ENCODE results near the gene SNRPD3. TPM values are rescaled to one million over a fixed set of nuclear protein-coding genes. Genes with fewer than 3 reads are reported as not detected.
A peak's percentile ranks its signal among the peaks of the same experiment; 100 is the strongest.

The SNRPD3 gene
- total RNA-seq, 1 donor from 2014 or later = 147 TPM

GRCh38 chr22:24578355-24579257 lies 22.8 kb downstream of the SNRPD3 start:
- FAIRE-seq = peak; percentile 92
- TF ChIP-seq, protein P1, sequence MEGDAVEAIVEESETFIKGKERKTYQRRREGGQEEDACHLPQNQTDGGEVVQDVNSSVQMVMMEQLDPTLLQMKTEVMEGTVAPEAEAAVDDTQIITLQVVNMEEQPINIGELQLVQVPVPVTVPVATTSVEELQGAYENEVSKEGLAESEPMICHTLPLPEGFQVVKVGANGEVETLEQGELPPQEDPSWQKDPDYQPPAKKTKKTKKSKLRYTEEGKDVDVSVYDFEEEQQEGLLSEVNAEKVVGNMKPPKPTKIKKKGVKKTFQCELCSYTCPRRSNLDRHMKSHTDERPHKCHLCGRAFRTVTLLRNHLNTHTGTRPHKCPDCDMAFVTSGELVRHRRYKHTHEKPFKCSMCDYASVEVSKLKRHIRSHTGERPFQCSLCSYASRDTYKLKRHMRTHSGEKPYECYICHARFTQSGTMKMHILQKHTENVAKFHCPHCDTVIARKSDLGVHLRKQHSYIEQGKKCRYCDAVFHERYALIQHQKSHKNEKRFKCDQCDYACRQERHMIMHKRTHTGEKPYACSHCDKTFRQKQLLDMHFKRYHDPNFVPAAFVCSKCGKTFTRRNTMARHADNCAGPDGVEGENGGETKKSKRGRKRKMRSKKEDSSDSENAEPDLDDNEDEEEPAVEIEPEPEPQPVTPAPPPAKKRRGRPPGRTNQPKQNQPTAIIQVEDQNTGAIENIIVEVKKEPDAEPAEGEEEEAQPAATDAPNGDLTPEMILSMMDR (IDR thresholded peaks at IDR 0.05; ENCODE audit: insufficient read depth, low read length, severe bottlenecking) = no peak
- Histone ChIP-seq H3K36me3 (ENCODE audit: control insufficient read depth, insufficient read depth, low read length) (no peaks in the 10 kb centered on the region), H3K4me3 (ENCODE audit: low read depth, low read length) (no peak overlapping the region), H3K27me3 (ENCODE audit: control insufficient read depth, insufficient read depth, low read length) (no peaks in the 10 kb centered on the region)
- peak; percentile 99 for DNase-seq (ENCODE audit: low read depth)

- FAIRE-seq = no peak
- TF ChIP-seq, protein P1 (IDR thresholded peaks at IDR 0.05; ENCODE audit: insufficient read depth, low read length, severe bottlenecking) = no peak
- no peak overlapping the region for H3K4me3 ChIP-seq (ENCODE audit: low read depth, low read length)
Measured at GRCh38 chr22:24579258-24579601, 23.4 kb downstream of the SNRPD3 start.

GRCh38 chr22:24580276-24580675 lies 24.5 kb downstream of the SNRPD3 start:
- H3K4me3 ChIP-seq (ENCODE audit: low read depth, low read length) = no peak overlapping the region
- DNase-seq (ENCODE audit: low read depth) (peak; percentile 97), FAIRE-seq (peak; percentile 50)
- TF ChIP-seq, protein P1 (IDR thresholded peaks at IDR 0.05; ENCODE audit: insufficient read depth, low read length, severe bottlenecking) = no peak
- H3K27me3 ChIP-seq (ENCODE audit: control insufficient read depth, insufficient read depth, low read length) = no peaks in the 10 kb centered on the region
- no peaks in the 10 kb centered on the region for H3K36me3 ChIP-seq (ENCODE audit: control insufficient read depth, insufficient read depth, low read length)

More at GRCh38 chr22:24579258-24579601, 23.4 kb downstream of the SNRPD3 start:
- DNase-seq (ENCODE audit: low read depth) = no peak
- Histone ChIP-seq H3K27me3 (ENCODE audit: control insufficient read depth, insufficient read depth, low read length) (no peaks in the 10 kb centered on the region), H3K36me3 (ENCODE audit: control insufficient read depth, insufficient read depth, low read length) (no peaks in the 10 kb centered on the region)

- DNase-seq (ENCODE audit: low read depth) (no peak), FAIRE-seq (no peak)
- no peaks in the 10 kb centered on the region for H3K27me3 ChIP-seq (ENCODE audit: control insufficient read depth, insufficient read depth, low read length)
- no peak overlapping the region for H3K4me3 ChIP-seq (ENCODE audit: low read depth, low read length)
- TF ChIP-seq, protein P1 (IDR thresholded peaks at IDR 0.05; ENCODE audit: insufficient read depth, low read length, severe bottlenecking) = no peak
- H3K36me3 ChIP-seq (ENCODE audit: control insufficient read depth, insufficient read depth, low read length) = no peaks in the 10 kb centered on the region
Measured at GRCh38 chr22:24582056-24582814, 26.4 kb downstream of the SNRPD3 start.

DNA sequence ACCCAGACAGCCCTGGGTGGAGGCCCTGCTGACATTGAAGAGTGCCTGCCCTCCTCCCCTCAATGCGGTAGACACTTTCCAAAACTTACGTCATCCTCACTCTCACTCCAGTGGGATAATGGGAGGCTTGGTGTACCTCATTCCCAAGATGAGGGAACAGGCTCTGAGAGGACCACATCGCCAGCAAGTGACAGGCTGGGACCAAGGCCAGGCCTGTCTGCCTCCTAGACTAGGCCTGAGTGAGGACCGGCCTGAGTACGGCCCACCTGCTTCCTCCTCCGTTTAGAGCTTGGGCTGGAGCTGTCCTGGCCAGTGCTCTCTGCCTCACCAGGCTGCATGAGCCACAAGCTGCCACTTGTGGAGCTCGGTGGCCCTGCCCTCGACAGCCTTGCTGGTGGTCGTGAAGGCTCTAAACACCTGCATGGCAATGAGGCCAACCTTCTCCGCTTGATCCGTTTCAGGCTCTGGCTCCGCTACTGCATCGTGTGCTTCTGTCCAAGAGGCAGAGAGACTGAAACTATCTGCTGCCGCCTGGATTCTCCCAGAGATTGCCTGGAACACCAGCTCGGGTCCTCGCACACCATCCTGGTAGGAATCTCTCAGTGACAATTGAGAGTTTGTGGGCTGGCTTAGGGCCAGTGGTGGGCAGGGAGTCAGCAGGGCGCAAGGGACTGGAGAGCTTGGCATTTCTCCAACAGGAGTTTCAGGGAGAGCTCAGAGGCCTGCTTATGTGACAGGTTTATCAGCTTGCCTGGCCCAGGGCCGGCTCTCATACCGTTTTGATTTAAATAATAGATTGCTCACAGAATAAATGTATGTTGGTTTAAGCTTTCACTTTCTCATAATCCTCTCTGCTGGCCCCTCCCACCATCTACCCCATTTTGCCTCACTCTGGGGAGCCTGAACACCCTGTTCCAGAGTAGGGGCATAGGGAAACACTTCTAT lies 27.7 kb downstream of the SNRPD3 start:
- no peak for DNase-seq (ENCODE audit: low read depth)
- FAIRE-seq = peak; percentile 86
- TF ChIP-seq, protein P1 (IDR thresholded peaks at IDR 0.05; ENCODE audit: insufficient read depth, low read length, severe bottlenecking) = no peak
- H3K4me3 ChIP-seq (ENCODE audit: low read depth, low read length) = no peak overlapping the region
- no peaks in the 10 kb centered on the region for H3K27me3 ChIP-seq (ENCODE audit: control insufficient read depth, insufficient read depth, low read length)
- peaks cover 4% of the 10 kb centered on the region for H3K36me3 ChIP-seq (ENCODE audit: control insufficient read depth, insufficient read depth, low read length)
